Measurements from ENCODE around the gene FGF18. TPM values are rescaled to one million over a fixed set of nuclear protein-coding genes. Genes with fewer than 3 reads are reported as not detected.

Gene FGF18
- total and polyA plus RNA-seq, 2 of the 4 experiments (the other 2 are of a cell fraction): 0.15 TPM; not detected in 1

- no peak for TF ChIP-seq RAD21 (IDR thresholded peaks at IDR 0.05; ENCODE audit: low read length)
These were observed 3.6 kb downstream of the FGF18 start (continued) for GRCh38 chr5:171422902-171423663.

DNA sequence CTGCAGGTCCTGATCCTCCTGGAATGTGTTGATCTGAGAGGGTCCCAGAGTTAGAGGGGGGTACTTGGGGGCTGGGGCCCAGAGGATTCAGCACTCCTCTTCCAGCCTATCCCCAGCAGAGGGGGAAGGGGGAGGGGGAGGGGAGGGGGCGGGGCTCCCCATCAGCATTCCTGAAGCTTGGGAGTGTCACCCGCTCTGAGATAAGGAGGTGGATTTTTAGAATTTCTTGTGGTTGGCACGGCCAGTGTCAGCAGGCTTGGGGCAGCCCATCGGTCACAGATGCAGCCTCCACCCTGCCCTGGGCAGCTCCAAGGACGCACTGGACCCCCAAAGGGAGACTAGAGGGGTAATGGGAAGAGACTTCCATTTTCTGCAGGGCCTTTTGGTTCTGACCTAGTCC is 5.3 kb downstream of the FGF18 start:
- no peak for TF ChIP-seq MAFK (IDR thresholded peaks at IDR 0.05; ENCODE audit: low read depth, low read length)
- no peak for TF ChIP-seq ELK1 (IDR thresholded peaks at IDR 0.05; ENCODE audit: borderline replicate concordance, low read depth, low read length)
- TF ChIP-seq FOS (IDR thresholded peaks at IDR 0.05; ENCODE audit: low read depth, low read length): no peak
- no peak for TF ChIP-seq RFX5 (IDR thresholded peaks at IDR 0.05; ENCODE audit: low read depth, low read length)
- no peak for TF ChIP-seq MAZ (IDR thresholded peaks at IDR 0.05; ENCODE audit: borderline replicate concordance, low read depth, low read length)
- no peak for TF ChIP-seq MXI1 (IDR thresholded peaks at IDR 0.05; ENCODE audit: borderline replicate concordance, low read depth, low read length)
- TF ChIP-seq RCOR1 (IDR thresholded peaks at IDR 0.05; ENCODE audit: insufficient replicate concordance, low read length): no peak
- no peak for TF ChIP-seq CHD1 (IDR thresholded peaks at IDR 0.05; ENCODE audit: low read depth, low read length)
- no peak for TF ChIP-seq POLR2A (IDR thresholded peaks at IDR 0.05; ENCODE audit: low read depth, low read length)
- TF ChIP-seq BHLHE40 (IDR thresholded peaks at IDR 0.05; ENCODE audit: low read depth, low read length): no peak
- TF ChIP-seq, protein P1, sequence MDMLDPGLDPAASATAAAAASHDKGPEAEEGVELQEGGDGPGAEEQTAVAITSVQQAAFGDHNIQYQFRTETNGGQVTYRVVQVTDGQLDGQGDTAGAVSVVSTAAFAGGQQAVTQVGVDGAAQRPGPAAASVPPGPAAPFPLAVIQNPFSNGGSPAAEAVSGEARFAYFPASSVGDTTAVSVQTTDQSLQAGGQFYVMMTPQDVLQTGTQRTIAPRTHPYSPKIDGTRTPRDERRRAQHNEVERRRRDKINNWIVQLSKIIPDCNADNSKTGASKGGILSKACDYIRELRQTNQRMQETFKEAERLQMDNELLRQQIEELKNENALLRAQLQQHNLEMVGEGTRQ (IDR thresholded peaks at IDR 0.05; ENCODE audit: low read depth, low read length): no peak
- H2BK20ac ChIP-seq (ENCODE audit: low read depth, low read length): no peak overlapping the region
- intact Hi-C loops (cut with micrococcal nuclease) (loop anchor here (5.0 kb wide), 1 partner anchor 98 kb away; no protein-coding TSS in a partner anchor), in situ Hi-C loops (cut with MboI; ENCODE audit: low sequenced_read_pairs) (loop anchor here (25.0 kb wide), 3 partner anchors 438 to 863 kb away; partner anchors contain the start of genes EFCAB9, STK10 and UBTD2), dilution Hi-C loops (cut with HindIII; ENCODE audit: low sequenced_read_pairs, unreplicated experiment) (no loop called here)
- H2AFZ ChIP-seq (replicated peaks; ENCODE audit: low read length, poor library complexity): no peak overlapping the region
- no peaks in the 10 kb centered on the region for H3K79me1 ChIP-seq (ENCODE audit: low read depth in 1 of 2, low read length in 2 of 2)
- no peaks in the 10 kb centered on the region for H3K9me3 ChIP-seq (ENCODE audit: control insufficient read depth, insufficient read depth, low read length)
- no peak overlapping the region for H3K56ac ChIP-seq (ENCODE audit: extremely low read depth, insufficient read depth, low read length)
- H4K20me1 ChIP-seq (ENCODE audit: insufficient read depth, low read length): peaks cover 11% of the 10 kb centered on the region
- H2BK120ac ChIP-seq (ENCODE audit: low read depth, low read length): no peak overlapping the region
- H3K14ac ChIP-seq (replicated peaks; ENCODE audit: low read depth, low read length): no peak overlapping the region
- H3K36me3 ChIP-seq (ENCODE audit: control insufficient read depth, insufficient read depth, low read length): no peaks in the 10 kb centered on the region
- no peak overlapping the region for H2BK5ac ChIP-seq (ENCODE audit: low read depth, low read length, poor library complexity, severe bottlenecking)
- H3K4ac ChIP-seq (ENCODE audit: low read depth, low read length): no peak overlapping the region
- WGBS, 2 experiments (ENCODE audit: extremely low coverage in 2 of 2, insufficient read length in 1 of 2): no CpG with 5 or more reads among the region's 5 CpGs
- no peak overlapping the region for H2AK9ac ChIP-seq (replicated peaks; ENCODE audit: low read depth, low read length, poor library complexity)
- H2AK5ac ChIP-seq (ENCODE audit: low read depth, low read length): no peak overlapping the region
- ATAC-seq (ENCODE audit: low read depth) (no peak), DNase-seq (no peak)
- H4K8ac ChIP-seq (ENCODE audit: low read depth in 2 of 2, low read length in 2 of 2): no peak overlapping the region
- no peaks in the 10 kb centered on the region; the same call in 1 of the 2 replicates for H3K4me1 ChIP-seq (ENCODE audit: control insufficient read depth, insufficient read depth, low read length)
- ChIA-PET CTCF (no interaction called here), POLR2A (ENCODE audit: unreplicated experiment) (no interaction called here)
- no peak overlapping the region for H3K9ac ChIP-seq (ENCODE audit: low read depth, low read length)
- no peak overlapping the region for H3K23ac ChIP-seq (ENCODE audit: low read depth, low read length)
- no peak overlapping the region for H2BK15ac ChIP-seq (ENCODE audit: low read depth, low read length)
- no peak overlapping the region for H4K5ac ChIP-seq (ENCODE audit: low read depth, low read length)
- H3K4me2 ChIP-seq (ENCODE audit: low read depth, low read length): no peak overlapping the region
- no peak overlapping the region for H3K27ac ChIP-seq (ENCODE audit: insufficient read depth, low read length)
- no TSS peak for BruUV-seq (replicated peaks)
- H3K4me3 ChIP-seq (ENCODE audit: insufficient read depth, low read depth, low read length): no peak overlapping the region
- no peaks in the 10 kb centered on the region; the same call in 1 of the 2 replicates for H3K27me3 ChIP-seq (ENCODE audit: control insufficient read depth, insufficient read depth, low read length)
- H3K9me1 ChIP-seq (ENCODE audit: insufficient read depth, low read length): no peaks in the 10 kb centered on the region
- H3K18ac ChIP-seq (ENCODE audit: low read depth, low read length): no peak overlapping the region
- H4K91ac ChIP-seq (ENCODE audit: insufficient read depth, low read depth, low read length): no peak overlapping the region
